HepG2 (cell line): ENCODE data around the gene ZNF561. TPM values are rescaled to one million over a fixed set of nuclear protein-coding genes. Genes with fewer than 3 reads are reported as not detected.
A peak's percentile ranks its signal among the peaks of the same experiment; 100 is the strongest.

Experiments used
- ATAC-seq: fragments of 200-7000 bp; cut with Tn5 transposase; 3 replicates; pipeline ENCODE4 v1.9.1; 2020; ENCODE audit warnings: mild to moderate bottlenecking, moderate library complexity
- BruUV-seq: library from RNA; stranded (reverse); fragments of 400-500 nt; replicated peaks from 2 replicates; lab custom pipeline; 2021; lab: Mats Ljungman, UMichigan
- CTCF ChIA-PET: fragments of 300-600 bp; formaldehyde crosslinking; extraction: SDS; loops from one replicate; lab custom pipeline; 2021; ENCODE audit warnings: low total read pairs, inconsistent platforms, low intra/inter-chr PET ratio; lab: Yijun Ruan, JAX
- POLR2A ChIA-PET: fragments of 350-600 bp; sonication (Branson Sonifier 250); formaldehyde crosslinking; loops from one replicate; lab custom pipeline; 2020; ENCODE audit warnings: antibody characterized with exemption, inconsistent platforms; lab: Yijun Ruan, JAX
- DNase-seq: peaks from one replicate; pipeline ENCODE4 v3.0.0-alpha.2; 2015; ENCODE audit warnings: low spot score
- FAIRE-seq: peaks from 3 replicates; lab custom pipeline; 2011; peaks lifted over from hg19 to GRCh38; lab: Jason Lieb, UNC
- H2AFZ ChIP-seq: one replicate; pipeline ENCODE4 v1.6.1; 2011; ENCODE audit warnings: low read length, inconsistent platforms
- H3K27ac ChIP-seq: fragments of 300-600 bp; 3 replicates; pipeline ENCODE4 v1.8.0; 2011; ENCODE audit warnings: mixed run types, mild to moderate bottlenecking, mixed read lengths, low read length, inconsistent platforms; ENCODE audit not compliant: insufficient read depth; ENCODE audit errors: extremely low read length
- H3K27me3 ChIP-seq, 2 experiments: fragments of 200-600 bp in 1 of 2; 2 replicates in 1 of 2; 3 replicates in 1 of 2; pipeline versions ENCODE4 v1.6.0 to v1.8.0; 2011; ENCODE audit warnings: low read length in 2 of 2, mild to moderate bottlenecking in 2 of 2, moderate library complexity in 2 of 2, inconsistent platforms in 1 of 2; ENCODE audit not compliant: insufficient read depth in 2 of 2, control insufficient read depth in 1 of 2
- H3K36me3 ChIP-seq, 2 experiments: fragments of 200-600 bp in 1 of 2; replicated peaks in 1 of 2; 2 replicates in 1 of 2; 3 replicates in 1 of 2; pipeline versions ENCODE4 v1.5.1 to v1.8.0; 2011; ENCODE audit warnings: low read length in 2 of 2, inconsistent platforms in 1 of 2; ENCODE audit not compliant: insufficient read depth in 2 of 2, control insufficient read depth in 1 of 2
- H3K4me1 ChIP-seq: 2 replicates; pipeline ENCODE4 v1.5.1; 2012; ENCODE audit warnings: low read length, inconsistent platforms; ENCODE audit not compliant: insufficient read depth
- H3K4me2 ChIP-seq: 2 replicates; pipeline ENCODE4 v1.6.0; 2011; ENCODE audit warnings: low read depth, low read length, inconsistent platforms
- H3K4me3 ChIP-seq, 3 experiments: fragments of 200-600 bp in 1 of 3; sonication (generic), shearing (Covaris generic) in 1 of 3; replicated peaks in 1 of 3; 2 replicates each; pipeline ENCODE4 v1.5.1; 2011 to 2016; ENCODE audit warnings: low read length in 3 of 3, inconsistent platforms in 2 of 3, low read depth in 2 of 3, mild to moderate bottlenecking in 2 of 3, control low read depth in 1 of 3, mixed read lengths in 1 of 3; ENCODE audit not compliant: insufficient read depth in 1 of 3
- H3K79me2 ChIP-seq: one replicate; pipeline ENCODE4 v1.6.1; 2011; ENCODE audit warnings: low read length, inconsistent platforms; ENCODE audit not compliant: insufficient read depth
- H3K9ac ChIP-seq: 2 replicates; pipeline ENCODE4 v1.6.0; 2011; ENCODE audit warnings: mild to moderate bottlenecking, low read depth, low read length, inconsistent platforms; ENCODE audit not compliant: insufficient read depth
- H3K9me3 ChIP-seq: 2 replicates; pipeline ENCODE4 v1.5.1; 2012; ENCODE audit warnings: mild to moderate bottlenecking, low read length
- H4K20me1 ChIP-seq: 2 replicates; pipeline ENCODE4 v1.6.0; 2011; ENCODE audit warnings: inconsistent platforms, mild to moderate bottlenecking, low read length, moderate library complexity; ENCODE audit not compliant: insufficient read depth
- CTCF ChIP-seq: sonication (generic); formaldehyde crosslinking; IDR thresholded peaks from 2 replicates; pipeline ENCODE4 v1.5.0; 2020; ENCODE audit warnings: mild to moderate bottlenecking, missing genetic modification reagents, moderate library complexity
- HMGXB4 ChIP-seq, 2 experiments: sonication (generic) in 1 of 2; formaldehyde crosslinking in 1 of 2; IDR thresholded peaks; 2 replicates each; pipeline versions ENCODE4 v1.4.0 to v1.6.1; 2018 to 2020; ENCODE audit warnings: missing genetic modification reagents in 2 of 2, borderline replicate concordance in 1 of 2, low read depth in 1 of 2, mild to moderate bottlenecking in 1 of 2, missing biosample characterization in 1 of 2
- NR2F1 ChIP-seq, 2 experiments: fragments of 450-650 bp in 1 of 2; formaldehyde crosslinking in 1 of 2; IDR thresholded peaks; 2 replicates each; pipeline versions ENCODE4 v1.5.0 to v1.6.1; 2016 to 2020; ENCODE audit warnings: mild to moderate bottlenecking in 1 of 2, missing compliant biosample characterization in 1 of 2, missing genetic modification reagents in 1 of 2, moderate library complexity in 1 of 2
- SNRNP70 ChIP-seq: fragments of 200-400 bp; formaldehyde crosslinking; IDR thresholded peaks from 2 replicates; pipeline ENCODE4 v1.6.1; 2017; ENCODE audit warnings: mild to moderate bottlenecking, low read depth, low read length, moderate library complexity
- WGBS: methylation state at CpG from one replicate; pipeline ENCODE4 v1.1.6; 2017; ENCODE audit warnings: low lambda C conversion rate; 5-methylcytosine and 5-hydroxymethylcytosine counted together
- in situ Hi-C: cut with HindIII; loops from 2 replicates; pipeline ENCODE4 v1.10.0; 2017; ENCODE audit warnings: low pct_unique_long_range_greater_than_20kb; ENCODE audit not compliant: extremely low pct_ligation_motif_present
- intact Hi-C: fragments of 100-400 bp; cut with micrococcal nuclease; formaldehyde crosslinking; loops from one replicate; pipeline ENCODE4 v1.10.0; 2022; ENCODE audit not compliant: unreplicated experiment
- polyA plus RNA-seq, 8 experiments: library from polyadenylated mRNA; depleted of rRNA in 3 of 8; stranded (reverse) in 7 of 8; unstranded in 1 of 8; fragments of >200 nt; fragmentation: Illumina TruSeq in 4 of 8; extraction: Trizol in 4 of 8; gene quantifications; 2 replicates each; pipeline versions ENCODE4 v1.2.1 to v1.2.3, GENCODE V29; 2011 to 2016; ENCODE audit warnings: low read depth in 4 of 8, missing spikeins in 1 of 8, mixed read lengths in 1 of 8; ENCODE audit not compliant: insufficient read depth in 1 of 8
- total RNA-seq, 5 experiments: library from RNA; depleted of rRNA; stranded (reverse); fragments of >200 nt; fragmentation: Illumina TruSeq; extraction: Trizol; gene quantifications; 2 replicates each; pipeline ENCODE4 v1.2.3, GENCODE V29; 2016; ENCODE audit warnings: low read depth in 1 of 5
- TF ChIP-seq, protein P1 (sequence below): sonication (generic); formaldehyde crosslinking; IDR thresholded peaks from 2 replicates; pipeline ENCODE4 v1.4.0; 2020; ENCODE audit warnings: missing genetic modification reagents, borderline replicate concordance
- TF ChIP-seq, protein P2 (sequence below): sonication (generic); formaldehyde crosslinking; IDR thresholded peaks from 2 replicates; pipeline ENCODE4 v1.8.0; 2022; ENCODE audit warnings: missing genetic modification reagents, mild to moderate bottlenecking, inconsistent platforms, borderline replicate concordance
- TF ChIP-seq, protein P3 (sequence below): sonication (generic); formaldehyde crosslinking; IDR thresholded peaks from 2 replicates; pipeline ENCODE4 v1.4.0; 2020; ENCODE audit warnings: missing genetic modification reagents, borderline replicate concordance

ZNF561 gene
- total and polyA plus RNA-seq, 2 of the 13 experiments (the other 11 are each of a cell fraction or from before 2014, with no cell fraction given), result 19.8 to 35.1 TPM

DNA sequence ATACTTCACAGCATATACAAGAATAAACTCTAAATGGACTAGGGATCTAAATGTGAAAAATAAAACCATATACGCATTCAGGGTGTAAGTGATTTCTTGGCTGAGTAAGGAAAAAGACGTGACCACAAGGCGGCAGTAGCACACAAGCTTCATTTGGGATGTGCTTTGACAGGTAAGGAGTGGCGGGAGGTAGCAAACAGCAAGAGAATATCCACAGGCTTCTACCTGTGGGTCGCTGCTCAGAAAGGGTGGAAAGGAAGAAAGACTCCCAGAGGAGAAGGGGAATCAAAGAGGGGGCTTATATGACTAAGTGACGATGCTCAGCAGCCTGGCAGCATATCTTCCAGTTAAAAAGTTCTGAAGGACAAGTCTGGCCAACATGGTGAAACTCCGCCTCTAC, 34.3 kb downstream of the ZNF561 start:
- Histone ChIP-seq H3K36me3 (no peaks in the 10 kb centered on the region), H3K9ac (no peak overlapping the region), H3K9me3 (no peaks in the 10 kb centered on the region), H3K4me3 (no peak overlapping the region; a peak in 1 of 6 replicates), H3K27ac (no peak overlapping the region), H2AFZ (peak overlapping the region; percentile 61), H3K4me1 (peaks cover 23% of the 10 kb centered on the region), H3K79me2 (peaks cover 24% of the 10 kb centered on the region), H3K27me3 (peaks cover 0 to 2% of the 10 kb centered on the region in 2 experiments; a peak in 1 of 5 replicates), H3K4me2 (peak overlapping the region; percentile 64), H4K20me1 (peaks cover 14% of the 10 kb centered on the region; the same call in 1 of the 2 replicates)
- intact Hi-C loops (loop anchor here (1.0 to 10.0 kb wide), 4 partner anchors 48 to 452 kb away; partner anchors contain the start of gene ZNF426), in situ Hi-C loops (no loop called here)
- FAIRE-seq, result peak; percentile 78
- peak; percentile 59 for ATAC-seq
- 16% methylated on average over 7 of the region's 7 CpGs for WGBS
- peak; percentile 74 for DNase-seq
- ChIA-PET CTCF (interaction anchor here (0.9 to 2.2 kb wide), 3 partner anchors 203 to 211 kb away, joined by 3 to 15 read pairs (median 3); no protein-coding TSS in a partner anchor), POLR2A (interaction anchor here (0.9 kb wide), 1 partner anchor 59 kb away, joined by 3 read pairs; no protein-coding TSS in a partner anchor)
- no TSS peak for BruUV-seq
- TF ChIP-seq SNRNP70 (no peak), CTCF (CRISPR knock-in tag) (peak; percentile 90), HMGXB4 (CRISPR knock-in tag; IDR thresholded peaks at IDR 0.05; ENCODE audit: borderline replicate concordance in 1 of 2, low read depth in 1 of 2) (0 out of 4 replicates have a peak, but pooled peaks of 1 of the 2 experiments have one; percentile 34), NR2F1 (CRISPR knock-in tag; IDR thresholded peaks at IDR 0.05) (no peak)
- TF ChIP-seq, protein P1, sequence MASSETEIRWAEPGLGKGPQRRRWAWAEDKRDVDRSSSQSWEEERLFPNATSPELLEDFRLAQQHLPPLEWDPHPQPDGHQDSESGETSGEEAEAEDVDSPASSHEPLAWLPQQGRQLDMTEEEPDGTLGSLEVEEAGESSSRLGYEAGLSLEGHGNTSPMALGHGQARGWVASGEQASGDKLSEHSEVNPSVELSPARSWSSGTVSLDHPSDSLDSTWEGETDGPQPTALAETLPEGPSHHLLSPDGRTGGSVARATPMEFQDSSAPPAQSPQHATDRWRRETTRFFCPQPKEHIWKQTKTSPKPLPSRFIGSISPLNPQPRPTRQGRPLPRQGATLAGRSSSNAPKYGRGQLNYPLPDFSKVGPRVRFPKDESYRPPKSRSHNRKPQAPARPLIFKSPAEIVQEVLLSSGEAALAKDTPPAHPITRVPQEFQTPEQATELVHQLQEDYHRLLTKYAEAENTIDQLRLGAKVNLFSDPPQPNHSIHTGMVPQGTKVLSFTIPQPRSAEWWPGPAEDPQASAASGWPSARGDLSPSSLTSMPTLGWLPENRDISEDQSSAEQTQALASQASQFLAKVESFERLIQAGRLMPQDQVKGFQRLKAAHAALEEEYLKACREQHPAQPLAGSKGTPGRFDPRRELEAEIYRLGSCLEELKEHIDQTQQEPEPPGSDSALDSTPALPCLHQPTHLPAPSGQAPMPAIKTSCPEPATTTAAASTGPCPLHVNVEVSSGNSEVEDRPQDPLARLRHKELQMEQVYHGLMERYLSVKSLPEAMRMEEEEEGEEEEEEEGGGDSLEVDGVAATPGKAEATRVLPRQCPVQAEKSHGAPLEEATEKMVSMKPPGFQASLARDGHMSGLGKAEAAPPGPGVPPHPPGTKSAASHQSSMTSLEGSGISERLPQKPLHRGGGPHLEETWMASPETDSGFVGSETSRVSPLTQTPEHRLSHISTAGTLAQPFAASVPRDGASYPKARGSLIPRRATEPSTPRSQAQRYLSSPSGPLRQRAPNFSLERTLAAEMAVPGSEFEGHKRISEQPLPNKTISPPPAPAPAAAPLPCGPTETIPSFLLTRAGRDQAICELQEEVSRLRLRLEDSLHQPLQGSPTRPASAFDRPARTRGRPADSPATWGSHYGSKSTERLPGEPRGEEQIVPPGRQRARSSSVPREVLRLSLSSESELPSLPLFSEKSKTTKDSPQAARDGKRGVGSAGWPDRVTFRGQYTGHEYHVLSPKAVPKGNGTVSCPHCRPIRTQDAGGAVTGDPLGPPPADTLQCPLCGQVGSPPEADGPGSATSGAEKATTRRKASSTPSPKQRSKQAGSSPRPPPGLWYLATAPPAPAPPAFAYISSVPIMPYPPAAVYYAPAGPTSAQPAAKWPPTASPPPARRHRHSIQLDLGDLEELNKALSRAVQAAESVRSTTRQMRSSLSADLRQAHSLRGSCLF, result no peak
- TF ChIP-seq, protein P2, sequence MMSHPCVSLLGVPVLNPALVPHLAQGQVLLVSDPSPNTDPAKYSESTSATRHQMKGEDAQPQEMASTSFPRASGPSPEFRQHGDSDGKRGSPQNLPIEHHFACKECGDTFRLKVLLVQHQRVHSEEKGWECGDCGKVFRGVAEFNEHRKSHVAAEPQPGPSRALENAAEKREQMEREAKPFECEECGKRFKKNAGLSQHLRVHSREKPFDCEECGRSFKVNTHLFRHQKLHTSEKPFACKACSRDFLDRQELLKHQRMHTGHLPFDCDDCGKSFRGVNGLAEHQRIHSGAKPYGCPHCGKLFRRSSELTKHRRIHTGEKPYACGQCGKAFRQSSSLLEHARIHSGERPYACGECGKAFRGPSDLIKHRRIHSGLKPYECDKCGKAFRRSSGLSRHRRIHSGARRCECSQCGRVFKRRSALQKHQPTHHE, result no peak
- TF ChIP-seq, protein P3, sequence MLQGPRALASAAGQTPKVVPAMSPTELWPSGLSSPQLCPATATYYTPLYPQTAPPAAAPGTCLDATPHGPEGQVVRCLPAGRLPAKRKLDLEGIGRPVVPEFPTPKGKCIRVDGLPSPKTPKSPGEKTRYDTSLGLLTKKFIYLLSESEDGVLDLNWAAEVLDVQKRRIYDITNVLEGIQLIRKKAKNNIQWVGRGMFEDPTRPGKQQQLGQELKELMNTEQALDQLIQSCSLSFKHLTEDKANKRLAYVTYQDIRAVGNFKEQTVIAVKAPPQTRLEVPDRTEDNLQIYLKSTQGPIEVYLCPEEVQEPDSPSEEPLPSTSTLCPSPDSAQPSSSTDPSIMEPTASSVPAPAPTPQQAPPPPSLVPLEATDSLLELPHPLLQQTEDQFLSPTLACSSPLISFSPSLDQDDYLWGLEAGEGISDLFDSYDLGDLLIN (CRISPR knock-in tag), result no peak
